Measurements from ENCODE around the gene RFPL4A. TPM values are rescaled to one million over a fixed set of nuclear protein-coding genes. Genes with fewer than 3 reads are reported as not detected.
A peak's percentile ranks its signal among the peaks of the same experiment; 100 is the strongest.
"Not testable (repeated sequence)": the region's sequence is repeated elsewhere in the genome, so short reads cannot be mapped to it uniquely, and the experiment has no call there.

RFPL4A gene
- total RNA-seq, 1 experiment from 2014 or later = not detected

DNA sequence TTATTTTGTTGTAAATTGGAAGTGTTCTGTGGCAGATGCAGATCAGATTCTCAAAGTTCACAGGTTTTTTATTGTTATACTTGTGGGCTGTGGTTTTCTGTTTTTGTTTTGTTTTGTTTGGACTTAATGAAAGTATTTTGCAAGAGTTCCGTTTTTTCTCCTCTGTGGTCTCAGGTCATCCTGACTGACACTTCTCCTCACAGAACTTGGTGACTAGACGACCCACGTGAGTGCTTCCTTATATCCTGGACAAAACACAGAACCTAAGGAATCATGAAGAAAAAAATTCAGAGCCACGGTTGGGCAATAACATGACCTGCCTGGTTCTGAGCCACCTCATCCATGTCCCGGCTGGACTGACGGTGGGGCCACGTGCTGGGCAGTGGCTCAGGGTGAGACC lies 7.6 kb downstream of the RFPL4A start:
- intact Hi-C loops (cut with micrococcal nuclease; ENCODE audit: unreplicated experiment) = no loop called here
- H3K4me1 Mint-ChIP-seq (ENCODE audit: low read depth, unreplicated experiment) = no peaks in the 10 kb centered on the region
- ChIA-PET CTCF (no interaction called here), POLR2A (no interaction called here)
- no peak overlapping the region for H3K4me3 Mint-ChIP-seq (ENCODE audit: unreplicated experiment)
- no peak overlapping the region for H3K27ac Mint-ChIP-seq (ENCODE audit: unreplicated experiment)
- Histone ChIP-seq H3K36me3 (ENCODE audit: control insufficient read depth, insufficient read depth, low read length) (no peaks in the 10 kb centered on the region), H3K4me3 (ENCODE audit: low read depth, low read length) (no peak overlapping the region), H3K27me3 (replicated peaks; ENCODE audit: control insufficient read depth, insufficient read depth, low read length) (no peaks in the 10 kb centered on the region), H3K4me1 (no peaks in the 10 kb centered on the region), H3K9me3 (no peaks in the 10 kb centered on the region)
- TF ChIP-seq CTCF (IDR thresholded peaks at IDR 0.05; ENCODE audit: insufficient read depth in 1 of 2, low read depth in 1 of 2, low read length in 1 of 2, severe bottlenecking in 1 of 2, unreplicated experiment in 1 of 2) = no peak
- no peaks in the 10 kb centered on the region for H3K36me3 Mint-ChIP-seq (ENCODE audit: insufficient read depth, unreplicated experiment)
- no peak for DNase-seq
- no peaks in the 10 kb centered on the region for H3K9me3 Mint-ChIP-seq (ENCODE audit: unreplicated experiment)
- BruUV-seq (replicated peaks) = no TSS peak
- H3K27me3 Mint-ChIP-seq (ENCODE audit: insufficient read depth, unreplicated experiment) = peaks cover 28% of the 10 kb centered on the region

GRCh38 chr19:55768818-55769217 lies 9.9 kb downstream of the RFPL4A start, which contains the start of gene RFPL4AL1:
Gene RFPL4AL1, plus strand, starts transcription at chr19:55769118. Its CDS starts 2,687 bp downstream, at chr19:55771805.
- H3K4me3 ChIP-seq (ENCODE audit: low read depth, low read length); H3K36me3 Mint-ChIP-seq (ENCODE audit: insufficient read depth, unreplicated experiment); CTCF ChIA-PET; DNase-seq; H3K4me1 ChIP-seq; POLR2A ChIA-PET; H3K27ac Mint-ChIP-seq (ENCODE audit: unreplicated experiment); H3K4me1 Mint-ChIP-seq (ENCODE audit: low read depth, unreplicated experiment); BruUV-seq (replicated peaks); H3K36me3 ChIP-seq (ENCODE audit: control insufficient read depth, insufficient read depth, low read length); H3K4me3 Mint-ChIP-seq (ENCODE audit: unreplicated experiment); H3K9me3 ChIP-seq; H3K9me3 Mint-ChIP-seq (ENCODE audit: unreplicated experiment); H3K27me3 ChIP-seq (replicated peaks; ENCODE audit: control insufficient read depth, insufficient read depth, low read length); intact Hi-C loops (cut with micrococcal nuclease; ENCODE audit: unreplicated experiment): not testable (repeated sequence)
- H3K27me3 Mint-ChIP-seq (ENCODE audit: insufficient read depth, unreplicated experiment) = peaks cover 27% of the 10 kb centered on the region

DNA sequence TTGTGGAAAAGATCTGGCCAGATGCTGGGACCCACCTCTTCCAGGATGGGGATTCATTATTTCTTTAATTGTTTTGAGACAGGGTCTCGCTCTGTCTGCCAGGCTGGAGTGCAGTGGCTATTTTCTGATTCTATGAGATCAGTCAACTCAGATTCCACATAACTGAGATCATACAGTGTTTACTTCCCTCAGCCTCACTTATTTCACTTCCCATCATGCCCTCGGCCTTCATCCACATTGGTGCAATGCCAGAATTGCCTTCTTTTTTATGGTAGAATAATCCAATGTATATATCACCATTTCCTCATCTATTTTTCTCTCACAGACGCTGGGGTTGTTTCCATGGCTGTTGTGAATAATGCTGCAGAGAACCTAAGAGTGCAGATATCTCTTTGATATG lies 10.7 kb downstream of the RFPL4A start:
- not testable (repeated sequence) for H3K36me3 Mint-ChIP-seq (ENCODE audit: insufficient read depth, unreplicated experiment)

DNA sequence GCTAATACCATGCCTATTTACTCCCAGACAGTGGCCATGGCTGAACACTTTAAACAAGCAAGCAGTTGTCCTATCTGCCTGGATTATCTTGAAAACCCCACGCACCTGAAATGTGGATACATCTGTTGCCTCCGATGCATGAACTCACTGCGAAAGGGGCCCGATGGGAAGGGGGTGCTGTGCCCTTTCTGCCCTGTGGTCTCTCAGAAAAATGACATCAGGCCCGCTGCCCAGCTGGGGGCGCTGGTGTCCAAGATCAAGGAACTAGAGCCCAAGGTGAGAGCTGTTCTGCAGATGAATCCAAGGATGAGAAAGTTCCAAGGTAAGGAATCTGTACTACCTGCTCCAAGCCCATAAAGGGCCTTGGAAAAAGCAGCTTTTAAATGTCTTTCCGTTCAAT lies 18.6 kb downstream of the RFPL4A start:
- H3K27me3 ChIP-seq (replicated peaks; ENCODE audit: control insufficient read depth, insufficient read depth, low read length) = no peaks in the 10 kb centered on the region
- no peak overlapping the region for H3K4me3 Mint-ChIP-seq (ENCODE audit: unreplicated experiment)
- ChIA-PET POLR2A (no interaction called here), CTCF (interaction anchor here (1.0 kb wide), 1 partner anchor 32 kb away, joined by 3 read pairs; no protein-coding TSS in a partner anchor)
- H3K4me3 ChIP-seq (ENCODE audit: low read depth, low read length) = no peak overlapping the region
- no peaks in the 10 kb centered on the region for H3K36me3 ChIP-seq (ENCODE audit: control insufficient read depth, insufficient read depth, low read length)
- no TSS peak for BruUV-seq (replicated peaks)
- DNase-seq = peak in 1 of 2 experiments; percentile 41
- no peaks in the 10 kb centered on the region for H3K4me1 ChIP-seq
- H3K27ac Mint-ChIP-seq (ENCODE audit: unreplicated experiment) = no peak overlapping the region
- no peaks in the 10 kb centered on the region for H3K4me1 Mint-ChIP-seq (ENCODE audit: low read depth, unreplicated experiment)
- no peaks in the 10 kb centered on the region for H3K36me3 Mint-ChIP-seq (ENCODE audit: insufficient read depth, unreplicated experiment)
- peaks cover 22% of the 10 kb centered on the region for H3K27me3 Mint-ChIP-seq (ENCODE audit: insufficient read depth, unreplicated experiment)
- H3K9me3 Mint-ChIP-seq (ENCODE audit: unreplicated experiment) = no peaks in the 10 kb centered on the region
- TF ChIP-seq CTCF (IDR thresholded peaks at IDR 0.05; ENCODE audit: insufficient read depth in 1 of 2, low read depth in 1 of 2, low read length in 1 of 2, severe bottlenecking in 1 of 2, unreplicated experiment in 1 of 2) = peak; percentile 25 to 38
- H3K9me3 ChIP-seq = no peaks in the 10 kb centered on the region
- intact Hi-C loops (cut with micrococcal nuclease; ENCODE audit: unreplicated experiment) = no loop called here

More for the DNA sequence above, 10.7 kb downstream of the RFPL4A start:
- H3K9me3 ChIP-seq; POLR2A ChIA-PET; intact Hi-C loops (cut with micrococcal nuclease; ENCODE audit: unreplicated experiment); CTCF ChIA-PET; H3K36me3 ChIP-seq (ENCODE audit: control insufficient read depth, insufficient read depth, low read length); H3K4me3 ChIP-seq (ENCODE audit: low read depth, low read length); H3K4me3 Mint-ChIP-seq (ENCODE audit: unreplicated experiment); H3K27me3 ChIP-seq (replicated peaks; ENCODE audit: control insufficient read depth, insufficient read depth, low read length); BruUV-seq (replicated peaks); H3K4me1 ChIP-seq; DNase-seq; H3K9me3 Mint-ChIP-seq (ENCODE audit: unreplicated experiment); H3K4me1 Mint-ChIP-seq (ENCODE audit: low read depth, unreplicated experiment); H3K27ac Mint-ChIP-seq (ENCODE audit: unreplicated experiment): not testable (repeated sequence)
- peaks cover 27% of the 10 kb centered on the region for H3K27me3 Mint-ChIP-seq (ENCODE audit: insufficient read depth, unreplicated experiment)
